ENCODE data around the gene FBLN1. TPM values are rescaled to one million over a fixed set of nuclear protein-coding genes. Genes with fewer than 3 reads are reported as not detected.

Gene FBLN1
- total and polyA plus RNA-seq, 2 of the 8 experiments (the other 6 are each of a cell fraction or from before 2014, with no cell fraction given): 159 to 168 TPM

DNA sequence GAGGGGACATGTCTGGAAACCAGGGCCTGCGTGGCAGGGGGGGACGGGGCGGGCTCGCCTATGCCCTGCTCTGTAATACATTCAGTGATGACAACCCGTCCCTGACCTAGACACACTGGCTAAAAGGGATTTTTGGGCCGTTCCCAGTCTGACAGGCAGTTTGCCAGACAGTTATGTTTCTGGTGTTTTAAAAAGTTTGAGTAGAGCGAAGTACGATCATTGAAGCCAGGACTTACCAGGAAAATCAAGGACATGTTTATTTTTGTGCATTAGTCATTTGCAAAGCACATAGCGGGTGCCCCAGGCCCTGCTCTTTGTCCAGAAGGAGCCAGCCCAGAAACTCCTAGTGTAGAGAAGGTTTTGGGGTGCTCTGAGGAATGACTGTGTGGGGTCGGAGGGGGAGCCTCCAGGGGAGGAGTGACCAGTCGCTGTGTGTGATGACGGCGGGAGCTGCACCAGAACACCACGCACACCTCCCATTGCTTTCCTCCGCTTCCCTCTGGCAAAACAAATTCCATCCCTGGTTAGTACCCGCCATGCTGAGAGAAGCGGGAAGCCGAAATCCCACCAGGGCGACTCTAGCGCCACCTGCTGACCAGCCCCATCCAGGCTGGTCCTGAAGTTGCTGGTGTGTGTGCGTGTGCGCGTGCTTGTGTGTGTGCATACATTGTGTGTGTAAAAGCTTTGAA is 50.8 kb downstream of the FBLN1 start (continued):
- TF ChIP-seq RNF2 (IDR thresholded peaks at IDR 0.05; ENCODE audit: borderline replicate concordance, low read depth, low read length, missing control alignments, poor library complexity, severe bottlenecking) (no peak), RXRA (IDR thresholded peaks at IDR 0.05; ENCODE audit: insufficient read depth, low read depth, low read length) (no peak), CHD1 (IDR thresholded peaks at IDR 0.05; ENCODE audit: low read depth, low read length) (no peak), PHF8 (conservative IDR thresholded peaks at IDR 0.05; ENCODE audit: low read depth, low read length) (no peak), KDM1A (IDR thresholded peaks at IDR 0.05; ENCODE audit: borderline replicate concordance, low read length) (no peak), RFX5 (IDR thresholded peaks at IDR 0.05; ENCODE audit: borderline replicate concordance, low read depth, low read length) (no peak), GTF2F1 (IDR thresholded peaks at IDR 0.05; ENCODE audit: borderline replicate concordance, low read depth, low read length) (peak; percentile 60; the same call in 1 of the 2 replicates), SP4 (IDR thresholded peaks at IDR 0.05; ENCODE audit: low read length) (no peak), CHD2 (IDR thresholded peaks at IDR 0.05; ENCODE audit: low read length) (peak; percentile 62; the same call in 1 of the 2 replicates), SIX5 (IDR thresholded peaks at IDR 0.05; ENCODE audit: low read depth, low read length) (no peak), POU5F1 (IDR thresholded peaks at IDR 0.05; ENCODE audit: low read depth, low read length) (no peak), TAF7 (optimal IDR thresholded peaks at IDR 0.05; ENCODE audit: borderline replicate concordance, low read depth, low read length) (no peak), USF2 (IDR thresholded peaks at IDR 0.05; ENCODE audit: low read length) (no peak), SAP30 (IDR thresholded peaks at IDR 0.05; ENCODE audit: insufficient read depth, insufficient replicate concordance, low read length) (no peak), SUZ12 (IDR thresholded peaks at IDR 0.05; ENCODE audit: low read length) (no peak), EGR1 (IDR thresholded peaks at IDR 0.05; ENCODE audit: borderline replicate concordance, low read depth, low read length) (no peak), MAFK (IDR thresholded peaks at IDR 0.05; ENCODE audit: low read depth, low read length) (no peak), JUN (IDR thresholded peaks at IDR 0.05; ENCODE audit: low read depth, low read length) (no peak), NANOG (IDR thresholded peaks at IDR 0.05; ENCODE audit: insufficient read depth, low read depth, low read length, poor library complexity, severe bottlenecking) (peak; percentile 6), HDAC6 (IDR thresholded peaks at IDR 0.05; ENCODE audit: low read depth, low read length) (no peak), RBBP5 (IDR thresholded peaks at IDR 0.05; ENCODE audit: borderline replicate concordance, low read depth, low read length) (no peak)

All from H1 (cell line).